Stimulated activated CD4-positive, alpha-beta T cell treated with anti-CD3 and anti-CD28 coated beads, Interleukin-1b, Interleukin-23, amount 100 ng/mL, for 4 hours (primary cell): Measurements from ENCODE around the gene TDRD10.
"Not testable (repeated sequence)": the region's sequence is repeated elsewhere in the genome, so short reads cannot be mapped to it uniquely, and the experiment has no call there.

Experiments
- DNase-seq, 2 donors: peaks; one replicate each; pipeline ENCODE4 v3.0.0-alpha.2; 2020; ENCODE audit warnings: low read depth in 2 of 2

TDRD10 gene

DNA sequence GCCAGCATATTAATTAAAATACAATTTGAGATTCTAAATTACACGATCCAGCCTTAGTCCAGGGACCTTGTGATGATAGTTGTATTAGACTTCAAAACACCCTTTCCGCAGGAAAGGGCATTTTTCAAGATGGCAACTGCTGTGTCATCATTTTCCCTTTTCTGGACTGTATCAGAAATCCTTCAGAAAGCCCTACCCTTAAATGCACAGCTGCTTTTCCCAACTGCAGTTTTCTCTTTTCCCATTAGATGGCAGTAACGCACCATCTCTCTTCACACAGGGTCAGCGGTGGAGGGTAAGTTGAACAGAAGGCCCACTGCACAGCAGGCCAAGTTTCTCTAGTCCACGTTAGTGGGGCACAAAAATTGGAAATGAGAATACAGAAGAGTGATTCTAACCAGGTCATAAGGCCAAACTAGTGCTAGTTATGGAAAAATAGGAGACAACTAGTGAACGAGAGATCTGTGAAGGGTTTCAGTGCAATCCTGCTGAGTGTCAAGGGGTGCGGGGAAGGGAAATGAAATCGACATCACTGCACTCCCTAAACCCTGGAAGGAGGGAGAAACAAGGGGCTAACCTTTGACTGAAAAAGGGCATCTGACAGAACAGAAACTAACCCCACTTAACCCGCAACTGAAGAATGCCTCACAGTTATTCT, 22.1 kb upstream of the TDRD10 start:
- DNase-seq, result peak in 1 of 2 donors; percentile 69

GRCh38 chr1:154481053-154481452, 21.0 kb upstream of the TDRD10 start:
- no peak for DNase-seq

DNA sequence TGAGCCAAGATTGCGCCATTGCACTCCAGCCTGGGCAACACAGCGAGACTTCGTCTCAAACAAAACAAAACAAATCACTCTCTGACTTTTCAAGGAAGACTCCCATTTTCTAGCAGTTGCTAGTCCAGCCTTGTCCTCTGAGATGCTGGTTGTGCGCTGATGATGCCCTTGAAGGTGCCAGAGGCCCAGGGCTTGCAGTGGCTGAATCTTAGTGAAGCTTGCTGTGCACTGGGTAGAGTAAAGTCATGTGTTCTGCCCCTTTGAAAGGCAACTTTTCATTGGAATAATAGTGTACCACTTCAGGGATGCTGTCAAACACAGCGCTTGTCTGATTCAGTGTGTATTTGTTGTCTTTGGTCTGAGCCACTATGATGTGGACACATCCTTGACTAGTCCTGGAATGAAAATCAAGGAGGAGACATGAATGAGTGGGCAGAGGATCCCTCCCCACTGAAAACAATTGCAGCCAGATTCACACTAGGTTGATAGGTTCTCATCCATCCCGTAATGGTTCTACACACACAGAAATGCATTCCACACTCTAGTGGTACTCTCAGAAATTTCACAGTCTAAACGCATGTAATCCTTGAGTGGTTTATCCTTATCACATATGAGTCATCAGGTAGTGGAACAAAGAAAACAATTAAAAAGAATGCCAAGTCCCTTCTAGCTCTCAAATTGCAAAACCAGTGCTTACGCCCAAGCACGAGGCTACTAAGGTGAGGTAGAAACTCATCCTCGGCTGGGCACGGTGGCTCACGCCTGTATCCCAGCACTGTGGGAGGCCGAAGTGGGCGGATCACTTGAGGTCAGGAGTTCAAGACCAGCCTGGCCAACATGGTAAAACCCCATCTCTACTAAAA, 17.8 kb upstream of the TDRD10 start:
- no peak for DNase-seq

GRCh38 chr1:154485106-154485505, 16.9 kb upstream of the TDRD10 start:
- DNase-seq, result no peak

DNA sequence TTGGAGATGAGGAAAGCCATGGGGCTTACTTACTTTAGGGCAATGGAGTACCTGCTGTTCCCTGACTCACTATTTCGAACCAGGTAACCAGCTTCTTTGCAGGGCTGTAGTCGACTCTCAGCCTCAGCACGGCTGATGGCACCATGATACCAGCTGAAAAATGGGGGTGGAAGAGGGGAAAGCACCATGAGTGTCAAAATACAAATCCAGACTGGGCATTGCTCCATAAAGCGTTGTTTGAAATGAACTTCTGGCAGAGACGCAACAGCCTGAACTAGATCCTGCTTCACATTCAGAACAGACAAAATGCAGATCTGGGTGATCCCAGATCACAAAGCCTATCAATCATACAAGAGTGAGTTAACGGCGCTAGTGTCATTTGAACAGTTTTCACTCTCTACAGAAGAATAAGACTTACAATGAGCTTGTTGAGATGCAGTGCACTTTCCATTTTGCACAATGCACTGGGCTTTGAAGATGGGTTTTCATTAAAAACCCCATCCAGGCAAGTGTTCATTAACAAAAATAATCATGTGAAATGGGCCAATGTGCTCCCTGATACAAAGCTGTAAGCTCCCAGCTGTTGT, 16.0 kb upstream of the TDRD10 start:
- DNase-seq, result no peak

GRCh38 chr1:154486756-154487155, 15.3 kb upstream of the TDRD10 start:
- not testable (repeated sequence) for DNase-seq

GRCh38 chr1:154488922-154489321, 13.1 kb upstream of the TDRD10 start:
- DNase-seq, result no peak

- no peak for DNase-seq
These were observed 12.2 kb upstream of the TDRD10 start for GRCh38 chr1:154489695-154490274.

DNA sequence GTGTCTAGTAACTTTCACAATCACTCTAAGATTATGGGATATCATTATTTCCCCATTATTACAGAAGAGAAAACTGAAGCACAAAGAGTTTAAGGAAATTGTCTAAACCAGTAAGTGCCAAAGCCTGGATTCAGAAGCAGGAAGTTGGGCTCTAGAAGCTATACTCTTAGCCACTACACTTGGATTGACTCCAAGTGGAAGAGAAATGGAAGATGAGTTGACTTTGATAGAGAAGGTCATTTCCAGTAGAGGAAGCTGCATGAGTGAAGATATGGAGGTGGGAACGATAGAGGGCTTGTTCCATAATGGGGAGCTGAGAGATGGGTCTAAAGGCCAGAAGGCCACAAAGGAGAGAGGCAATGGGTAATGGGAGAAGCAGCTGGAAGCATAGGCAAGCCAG, 11.7 kb upstream of the TDRD10 start:
- no peak for DNase-seq

DNA sequence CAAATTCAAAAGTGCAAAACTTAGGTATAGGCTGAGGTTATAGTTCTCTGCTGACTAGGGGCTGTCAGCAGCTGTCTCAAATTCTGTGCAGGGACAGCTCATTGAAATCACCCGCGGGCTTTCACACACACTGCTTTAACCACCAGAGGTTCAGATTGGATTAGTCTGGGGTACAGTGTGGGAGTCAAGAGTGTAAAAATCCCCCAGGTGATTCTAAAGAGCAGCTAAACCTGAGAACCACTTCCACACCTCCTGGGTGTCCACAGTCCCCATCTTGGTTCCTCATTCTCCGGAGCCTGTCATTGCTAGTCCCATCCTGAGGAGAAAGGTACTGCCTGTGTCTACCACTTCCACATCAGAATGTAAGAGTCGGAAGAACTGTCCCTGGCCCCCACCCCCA, 9.9 kb upstream of the TDRD10 start:
- no peak for DNase-seq

DNA sequence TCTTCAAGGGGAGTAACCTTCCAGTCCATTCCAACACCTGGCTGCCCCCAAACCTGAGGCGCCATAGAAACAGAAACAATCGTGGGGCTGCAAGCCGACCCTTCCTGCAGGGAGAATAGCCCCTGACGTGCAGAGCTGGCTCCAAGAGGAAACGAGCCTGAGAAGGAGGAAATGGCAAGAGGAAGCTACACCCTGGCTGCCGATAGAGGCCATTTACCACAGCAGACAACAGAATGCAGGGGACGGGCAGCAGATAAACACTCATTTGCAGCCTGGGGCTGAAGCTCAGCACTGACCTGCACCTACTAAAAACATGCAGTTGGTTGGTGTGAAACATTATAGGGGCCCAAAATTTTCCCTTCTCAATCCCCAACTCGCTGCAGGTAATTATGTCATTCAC, 8.7 kb upstream of the TDRD10 start:
- DNase-seq, result no peak

DNA sequence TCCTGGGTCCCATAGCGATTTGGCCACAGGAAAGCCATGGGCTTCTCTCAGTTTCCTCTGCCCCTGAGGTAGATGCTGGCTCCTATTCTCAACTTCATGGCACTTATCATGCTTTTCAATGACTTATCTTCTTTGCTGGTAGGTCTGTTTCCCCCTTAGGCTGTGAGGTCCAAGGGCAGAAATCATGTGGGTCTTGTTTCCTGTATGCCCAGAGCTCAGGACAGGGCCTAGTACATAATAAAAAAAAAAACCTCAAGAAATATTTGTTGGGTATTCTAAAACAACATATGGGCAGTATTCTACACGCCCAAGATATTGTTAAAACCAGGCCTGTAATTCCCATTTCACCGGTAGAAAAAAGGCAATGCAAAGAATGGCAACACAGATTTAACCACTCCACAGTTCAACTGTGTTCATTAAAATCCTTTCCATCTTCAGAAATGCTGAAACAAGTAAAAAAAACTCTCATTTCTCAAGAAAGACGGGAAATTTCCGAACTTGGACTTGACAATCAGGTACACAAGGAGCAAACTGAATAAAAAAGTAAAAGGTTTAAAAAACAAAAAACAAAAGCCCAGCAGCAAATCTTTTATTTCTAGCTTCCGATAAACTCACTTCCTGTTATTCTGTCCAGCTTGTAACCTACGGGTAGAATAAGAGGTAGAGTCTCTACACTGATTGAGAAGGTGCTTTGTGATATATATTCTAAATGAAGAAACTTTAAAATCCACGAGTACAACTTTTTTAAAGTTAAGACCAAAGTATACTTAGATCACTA, 6.3 kb upstream of the TDRD10 start:
- DNase-seq, result no peak

- DNase-seq, result no peak
These were observed 5.6 kb upstream of the TDRD10 start for GRCh38 chr1:154496383-154496782.

- DNase-seq, result no peak
These were observed 4.8 kb upstream of the TDRD10 start for GRCh38 chr1:154497026-154497806.

GRCh38 chr1:154499446-154499845, 2.6 kb upstream of the TDRD10 start:
- no peak for DNase-seq

DNA sequence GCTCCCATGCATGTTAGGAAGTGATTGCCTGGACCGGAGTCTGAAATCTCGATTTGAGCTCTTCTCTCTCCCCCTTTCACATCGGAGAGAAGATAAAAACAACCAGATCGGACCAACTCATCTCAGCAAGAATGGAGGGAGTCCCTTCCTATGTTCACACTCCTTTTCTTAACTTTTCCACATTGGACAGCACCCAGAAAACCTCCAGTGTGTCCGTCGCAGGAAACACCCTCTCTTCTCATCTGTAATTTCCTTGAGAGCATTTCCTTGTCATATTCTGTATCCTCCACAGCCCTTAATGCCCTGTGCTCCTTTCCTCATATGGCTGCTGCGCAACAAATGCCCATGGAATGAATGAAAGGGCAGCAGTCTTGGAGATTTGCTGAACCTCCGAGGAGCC, 1.5 kb upstream of the TDRD10 start:
- DNase-seq, result no peak

DNA sequence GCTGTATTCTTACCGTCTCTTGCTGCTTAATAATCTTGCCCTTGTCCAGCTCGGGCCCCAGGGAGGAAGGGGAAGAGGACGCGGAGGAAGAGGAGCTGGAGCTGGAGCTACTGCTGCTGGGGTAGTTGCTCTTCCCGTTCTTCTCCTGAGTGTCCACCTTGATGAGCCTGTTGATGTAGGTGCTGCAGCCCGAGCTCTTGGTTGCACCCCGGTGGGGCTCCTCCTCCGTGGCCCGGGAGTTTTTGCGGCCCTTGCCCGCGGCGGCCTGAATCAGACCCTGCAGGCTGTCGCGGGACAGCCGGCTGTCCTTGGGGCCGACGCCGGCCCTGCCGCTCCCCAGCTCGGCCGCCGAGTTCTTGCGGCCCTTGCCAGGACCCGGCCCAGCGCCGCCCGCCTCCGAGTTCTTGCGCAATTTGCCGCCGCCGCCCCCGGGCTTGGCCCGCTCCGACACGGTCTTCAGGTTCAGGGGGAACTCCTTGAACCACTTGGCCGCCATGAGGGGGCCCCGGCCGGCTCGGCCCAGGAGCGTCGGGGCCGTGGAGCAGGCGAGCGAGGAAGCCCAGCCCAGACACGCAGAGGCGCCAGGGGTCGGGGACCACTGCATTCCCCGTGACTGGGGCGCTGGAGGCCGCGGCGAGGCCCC, 475 bp upstream of the TDRD10 start:
- DNase-seq, result no peak

DNA sequence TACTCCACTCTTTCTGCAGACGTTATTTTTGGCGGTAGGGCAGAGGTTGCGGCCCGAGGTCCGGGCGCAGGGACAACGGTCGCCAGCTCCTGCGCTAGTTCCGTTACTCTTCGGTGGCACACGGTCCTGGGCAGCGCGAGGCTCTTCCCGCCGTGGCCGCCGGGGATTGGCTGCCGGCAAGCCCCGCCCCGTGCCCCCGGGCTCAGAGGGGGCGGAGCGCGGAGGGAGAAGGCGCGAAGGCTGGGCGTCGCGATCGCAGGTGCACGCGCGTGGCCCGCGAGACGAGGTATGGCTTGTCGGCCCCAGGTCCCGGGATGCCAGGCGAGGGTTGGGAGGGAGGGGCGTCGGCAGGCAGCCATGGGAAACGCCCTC, 711 bp downstream of the TDRD10 start:
- DNase-seq, result no peak

GRCh38 chr1:154503898-154504297, 1.9 kb downstream of the TDRD10 start:
- DNase-seq, result no peak

DNA sequence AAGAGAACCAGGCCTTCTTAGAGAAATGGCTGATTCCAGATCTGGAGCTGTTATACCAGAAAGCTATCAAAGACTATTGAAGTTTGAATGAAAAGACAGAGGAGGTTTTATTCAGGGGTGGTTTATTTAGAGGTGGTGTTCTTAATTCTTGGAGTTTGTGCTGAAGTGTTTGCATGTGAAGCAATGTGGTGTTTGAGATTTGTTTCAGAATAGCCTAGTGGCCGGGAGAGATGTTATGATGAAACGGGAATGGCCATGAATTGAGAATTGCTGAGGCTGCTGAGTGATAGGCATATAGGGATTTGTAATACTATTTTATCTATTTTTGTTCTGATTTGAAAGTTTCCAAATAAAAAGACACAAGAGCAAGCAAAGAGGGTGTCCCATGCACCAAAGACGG, 10.7 kb downstream of the TDRD10 start:
- DNase-seq, result no peak
